ENCODE results near the gene S100A7.

DNA sequence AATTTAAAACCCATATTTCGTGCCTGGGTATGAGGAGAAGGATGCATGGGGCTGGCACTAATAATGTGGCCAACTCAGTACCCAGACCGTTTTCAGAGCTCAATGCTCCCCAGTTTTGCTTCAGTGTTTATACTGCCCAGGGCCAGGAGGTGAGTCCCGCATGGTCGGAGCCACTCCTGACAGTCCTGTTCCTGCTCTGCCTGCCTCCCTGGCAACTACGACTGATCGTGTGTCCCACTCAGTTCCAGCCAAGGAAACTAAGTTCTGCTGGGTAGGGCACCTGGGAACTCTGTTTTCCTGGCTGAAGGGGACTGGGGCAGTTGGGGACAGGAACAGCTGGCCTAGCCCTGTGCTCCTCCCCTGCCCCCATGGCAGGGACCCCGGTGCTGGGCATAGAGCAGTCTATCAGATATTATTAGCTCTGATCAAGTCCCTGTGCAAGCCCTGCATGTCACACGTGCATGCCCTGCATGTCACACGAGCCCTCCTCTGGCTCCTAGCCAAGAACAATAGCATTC is 19.2 kb downstream of the S100A7 start:
- no peak for TF ChIP-seq YY1 (IDR thresholded peaks at IDR 0.05)
- TF ChIP-seq, protein P1, sequence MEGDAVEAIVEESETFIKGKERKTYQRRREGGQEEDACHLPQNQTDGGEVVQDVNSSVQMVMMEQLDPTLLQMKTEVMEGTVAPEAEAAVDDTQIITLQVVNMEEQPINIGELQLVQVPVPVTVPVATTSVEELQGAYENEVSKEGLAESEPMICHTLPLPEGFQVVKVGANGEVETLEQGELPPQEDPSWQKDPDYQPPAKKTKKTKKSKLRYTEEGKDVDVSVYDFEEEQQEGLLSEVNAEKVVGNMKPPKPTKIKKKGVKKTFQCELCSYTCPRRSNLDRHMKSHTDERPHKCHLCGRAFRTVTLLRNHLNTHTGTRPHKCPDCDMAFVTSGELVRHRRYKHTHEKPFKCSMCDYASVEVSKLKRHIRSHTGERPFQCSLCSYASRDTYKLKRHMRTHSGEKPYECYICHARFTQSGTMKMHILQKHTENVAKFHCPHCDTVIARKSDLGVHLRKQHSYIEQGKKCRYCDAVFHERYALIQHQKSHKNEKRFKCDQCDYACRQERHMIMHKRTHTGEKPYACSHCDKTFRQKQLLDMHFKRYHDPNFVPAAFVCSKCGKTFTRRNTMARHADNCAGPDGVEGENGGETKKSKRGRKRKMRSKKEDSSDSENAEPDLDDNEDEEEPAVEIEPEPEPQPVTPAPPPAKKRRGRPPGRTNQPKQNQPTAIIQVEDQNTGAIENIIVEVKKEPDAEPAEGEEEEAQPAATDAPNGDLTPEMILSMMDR (IDR thresholded peaks at IDR 0.05; ENCODE audit: low read depth, low read length, missing input control) = no peak
- TF ChIP-seq JUND (IDR thresholded peaks at IDR 0.05) = no peak
- no peak for TF ChIP-seq TAF1 (conservative IDR thresholded peaks at IDR 0.05)
- no peak for TF ChIP-seq FOXA1 (IDR thresholded peaks at IDR 0.05)
- TF ChIP-seq RAD21 (IDR thresholded peaks at IDR 0.05) = no peak

All from liver (tissue), 3 donors.